ENCODE results near the gene MAPKAPK2.

Gene MAPKAPK2

DNA sequence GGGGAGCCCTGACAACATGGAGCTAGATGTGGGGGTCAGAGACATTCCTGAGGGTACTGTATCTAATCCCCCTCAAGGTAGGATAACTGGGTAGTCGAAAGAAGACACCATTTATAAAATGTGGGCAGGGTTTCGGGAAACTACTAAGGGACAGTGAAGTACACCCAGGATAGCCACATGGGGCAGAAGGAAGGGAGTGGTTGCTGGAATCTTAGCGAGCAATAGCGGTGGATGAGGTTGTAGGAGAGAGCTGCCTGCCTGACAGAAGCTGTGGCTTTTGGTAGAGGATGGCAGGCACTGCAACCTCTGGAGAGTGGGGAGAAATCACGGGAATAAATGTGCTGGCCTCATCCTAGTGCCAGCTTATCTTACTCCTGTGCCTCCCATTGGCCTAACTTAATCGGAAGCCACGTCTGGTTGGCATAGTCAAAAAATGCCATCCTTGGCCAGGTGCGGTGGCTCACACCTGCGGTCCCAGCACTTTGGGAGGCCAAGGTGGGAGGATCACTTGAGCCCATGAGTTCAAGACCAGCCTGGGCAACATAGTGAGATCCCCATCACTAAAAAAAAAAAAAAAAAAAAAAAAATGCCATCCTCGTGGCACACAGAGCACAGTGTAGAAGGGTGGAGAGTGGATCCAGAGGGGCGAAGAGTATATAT, 23.4 kb upstream of the MAPKAPK2 start:
- no peak for DNase-seq

DNA sequence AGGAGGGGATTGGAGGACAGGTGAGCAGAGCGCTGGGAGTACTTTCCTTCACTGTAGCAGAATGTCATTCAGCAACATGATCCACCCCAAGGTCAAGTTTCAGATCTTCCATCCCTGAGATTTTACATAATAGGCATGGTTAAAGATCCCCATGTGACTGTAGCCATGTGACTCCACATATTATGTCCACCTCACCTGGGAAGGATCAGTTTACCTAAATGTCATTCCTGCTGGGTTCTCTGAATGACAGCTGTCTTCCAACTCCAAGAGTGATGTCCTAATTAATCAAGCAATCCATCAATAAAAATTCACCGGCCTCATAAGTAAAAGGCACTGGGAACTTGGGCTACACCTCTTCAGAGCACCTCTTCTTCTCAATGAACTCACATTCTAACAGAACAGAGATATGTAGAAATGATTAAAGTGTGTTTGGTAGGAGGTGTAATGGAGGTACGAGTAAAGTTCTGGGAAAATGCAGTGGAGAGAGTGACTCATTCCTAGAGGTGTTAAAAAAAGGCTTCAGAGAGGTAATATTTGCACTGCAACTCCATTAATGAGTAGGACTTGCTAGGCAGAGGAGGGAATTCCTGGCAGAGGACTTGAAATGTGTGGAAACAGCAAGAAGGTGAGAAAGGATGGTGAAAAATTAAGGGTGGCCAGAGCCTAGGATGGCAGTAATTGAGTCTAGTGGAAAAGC, 22.2 kb upstream of the MAPKAPK2 start:
- no peak for DNase-seq

DNA sequence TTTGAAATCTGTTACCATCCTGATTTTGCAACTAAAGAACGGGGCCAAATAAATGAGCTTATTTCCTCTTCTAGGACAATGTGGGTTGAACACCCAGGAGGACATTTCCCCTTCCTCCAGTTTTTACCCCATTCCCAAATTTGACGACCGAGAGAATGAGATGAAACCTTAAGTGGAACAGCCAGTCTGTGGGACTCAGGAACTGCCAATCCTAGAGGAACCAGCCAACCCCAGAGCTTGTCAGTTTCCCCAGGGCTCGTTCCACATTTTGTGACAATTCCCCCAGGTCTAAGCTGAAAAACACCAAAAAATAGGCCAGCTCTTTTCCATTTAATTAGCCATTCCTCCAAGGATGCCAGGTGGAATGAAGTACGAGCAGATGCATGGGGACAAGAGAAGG, 21.3 kb upstream of the MAPKAPK2 start:
- DNase-seq = no peak

DNA sequence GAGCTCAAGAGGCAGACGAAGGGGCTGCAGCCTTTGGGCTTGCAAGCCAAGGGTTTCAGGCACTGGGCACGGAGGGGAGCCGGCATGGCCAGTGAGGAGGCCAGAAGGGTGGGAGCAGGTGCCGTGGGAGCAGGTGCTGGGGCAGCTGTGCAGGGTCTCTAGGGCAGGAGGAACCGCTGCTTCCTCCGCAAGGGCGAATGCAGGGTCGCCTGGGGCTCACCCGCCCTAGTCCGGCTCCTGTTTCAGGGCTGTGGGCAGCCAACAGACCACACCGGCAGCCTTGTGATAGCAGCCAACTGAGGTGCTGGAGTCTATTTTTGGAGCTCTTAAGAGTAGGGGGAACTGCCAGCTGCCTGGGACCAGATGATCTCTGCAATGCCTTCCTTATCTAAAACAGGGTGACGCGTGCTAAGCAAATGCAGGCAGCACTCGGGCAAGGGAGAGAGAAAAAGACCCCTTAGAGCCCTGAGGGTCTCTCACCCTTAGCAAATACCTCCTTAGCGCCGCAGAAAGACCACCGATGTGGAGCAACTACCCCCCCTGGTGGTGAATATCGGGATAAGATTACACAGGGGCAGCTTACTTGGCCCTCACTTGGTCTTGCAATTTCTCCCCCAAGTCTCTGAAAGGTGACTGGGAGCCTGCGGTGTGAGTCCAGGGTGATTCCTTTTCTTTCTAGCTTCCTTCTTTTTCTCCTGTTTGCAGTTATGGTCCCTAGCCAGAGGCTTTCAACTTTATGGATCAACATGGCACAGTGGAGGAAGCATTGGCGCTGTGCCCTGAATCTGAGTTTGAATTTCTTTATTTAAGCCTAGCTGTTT, 20.7 kb upstream of the MAPKAPK2 start:
- peak; percentile 35 for DNase-seq

DNA sequence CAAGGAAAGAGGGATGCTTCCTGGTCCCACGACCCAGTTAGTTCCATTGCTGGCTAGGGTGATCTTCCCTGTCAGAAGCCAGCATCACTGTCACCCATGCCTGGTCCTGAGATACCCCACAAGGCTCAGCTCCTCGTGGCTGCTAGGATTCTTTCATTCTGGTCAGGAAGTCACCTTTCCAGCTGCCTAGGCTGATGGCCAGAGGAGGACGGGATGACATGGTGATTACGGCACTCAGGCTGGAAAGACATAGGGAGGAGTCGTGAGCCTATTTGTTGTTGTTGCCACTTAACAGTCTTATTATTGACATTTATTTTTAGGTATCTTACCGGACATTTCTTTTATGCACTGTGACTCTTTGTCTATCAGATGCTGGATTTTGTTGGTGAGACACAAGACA, 20.0 kb upstream of the MAPKAPK2 start:
- no peak for DNase-seq

DNA sequence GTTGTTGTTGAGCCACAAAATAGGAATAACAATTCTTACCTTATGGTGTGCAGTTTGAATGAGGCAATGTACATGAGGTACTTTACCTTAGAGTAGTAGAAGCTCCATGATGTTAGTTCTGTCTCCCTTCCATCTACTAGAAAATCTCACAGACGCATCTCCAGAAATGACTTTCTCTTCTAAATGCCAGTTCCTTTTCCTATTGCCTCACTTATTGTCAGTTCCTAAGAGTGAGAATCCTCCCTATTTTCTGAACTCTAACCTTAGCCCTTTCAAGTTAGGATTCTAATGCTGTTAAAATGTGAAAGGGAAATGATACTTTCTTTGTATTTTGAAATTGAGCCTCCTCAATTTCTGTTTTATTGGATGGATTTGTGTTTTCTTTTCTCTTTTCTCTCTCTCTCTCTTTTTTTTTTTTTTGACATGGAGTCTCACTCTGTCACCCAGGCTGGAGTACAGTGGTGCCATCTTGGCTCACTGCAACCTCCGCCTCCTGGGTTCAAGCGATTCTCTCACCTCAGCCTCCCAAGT, 18.6 kb upstream of the MAPKAPK2 start:
- no peak for DNase-seq

DNA sequence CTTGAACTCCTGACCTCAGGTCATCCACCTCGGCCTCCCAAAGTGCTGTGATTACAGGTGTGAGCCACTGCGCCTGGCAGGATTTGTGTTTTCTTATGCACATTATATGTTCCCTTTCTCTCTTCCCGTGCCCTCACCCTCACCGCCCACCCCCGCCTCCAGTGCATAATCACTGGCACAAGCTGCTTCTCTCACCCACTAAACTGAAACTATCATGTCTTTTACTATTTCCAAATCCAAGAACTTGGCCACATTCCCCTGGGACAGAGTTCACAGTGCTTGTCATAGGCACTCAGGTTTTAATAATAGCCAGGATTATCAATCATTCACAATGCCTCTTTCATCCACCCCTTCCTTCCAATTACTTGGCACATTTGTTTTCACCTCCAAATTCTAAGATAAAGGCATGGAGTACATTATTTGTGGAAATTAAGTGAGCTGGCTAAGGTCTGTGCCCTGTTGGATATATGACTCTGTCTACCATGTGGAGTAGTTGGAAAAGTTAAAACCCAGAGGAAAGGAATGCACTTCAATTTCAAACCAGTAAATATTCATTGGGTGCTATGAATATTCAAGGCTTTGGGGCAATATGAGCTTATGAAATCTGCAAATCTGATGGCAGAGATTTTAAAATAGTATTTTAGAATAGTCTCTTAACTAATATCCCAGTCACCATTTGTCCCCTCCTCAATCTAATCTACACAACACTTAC, 17.6 kb upstream of the MAPKAPK2 start:
- DNase-seq = no peak

DNA sequence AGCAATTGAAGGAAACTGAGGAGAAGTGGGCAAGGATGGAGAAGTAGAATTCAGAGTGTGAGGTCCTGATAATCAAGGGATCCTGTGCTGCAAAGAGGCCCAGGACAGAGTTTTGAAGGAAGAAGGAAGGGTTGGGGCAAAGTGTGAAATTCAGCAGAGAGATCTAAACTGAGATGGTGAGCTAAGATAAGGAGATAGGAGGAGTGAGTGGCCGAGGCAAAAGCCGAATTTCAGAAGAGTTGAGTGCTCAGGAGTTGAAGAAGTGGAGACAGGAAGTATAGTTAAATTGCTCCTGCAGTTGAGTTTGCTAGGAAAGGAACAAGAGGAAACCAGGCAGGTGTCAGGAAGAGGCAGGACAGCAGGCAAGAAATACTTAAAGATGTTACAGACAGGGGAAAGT, 16.4 kb upstream of the MAPKAPK2 start:
- DNase-seq = no peak

DNA sequence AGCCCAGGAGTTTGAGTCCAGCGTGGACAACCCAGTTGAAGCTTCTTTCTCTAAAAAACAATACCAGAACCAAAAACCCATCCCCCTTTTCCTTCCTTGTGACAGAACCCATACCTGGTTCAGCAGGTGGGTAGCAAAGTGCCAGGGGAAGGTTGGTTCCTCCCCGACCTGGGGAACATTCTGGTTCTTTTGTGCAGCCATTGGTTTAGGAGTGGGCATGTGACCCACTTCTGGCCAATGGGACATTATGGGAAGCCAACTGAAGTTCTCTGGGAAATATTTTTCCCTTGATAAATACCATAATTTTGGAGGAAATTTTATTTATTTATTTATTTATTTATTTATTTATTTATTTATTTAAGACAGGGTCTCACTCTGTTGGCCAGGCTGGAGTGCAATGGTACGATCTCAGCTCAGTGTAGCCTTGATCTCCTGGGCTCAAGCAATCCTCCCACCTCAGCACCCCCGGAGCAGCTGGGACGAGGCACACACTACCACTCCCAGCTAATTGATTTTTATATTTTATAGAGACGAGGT, 15.8 kb upstream of the MAPKAPK2 start:
- DNase-seq = no peak

DNA sequence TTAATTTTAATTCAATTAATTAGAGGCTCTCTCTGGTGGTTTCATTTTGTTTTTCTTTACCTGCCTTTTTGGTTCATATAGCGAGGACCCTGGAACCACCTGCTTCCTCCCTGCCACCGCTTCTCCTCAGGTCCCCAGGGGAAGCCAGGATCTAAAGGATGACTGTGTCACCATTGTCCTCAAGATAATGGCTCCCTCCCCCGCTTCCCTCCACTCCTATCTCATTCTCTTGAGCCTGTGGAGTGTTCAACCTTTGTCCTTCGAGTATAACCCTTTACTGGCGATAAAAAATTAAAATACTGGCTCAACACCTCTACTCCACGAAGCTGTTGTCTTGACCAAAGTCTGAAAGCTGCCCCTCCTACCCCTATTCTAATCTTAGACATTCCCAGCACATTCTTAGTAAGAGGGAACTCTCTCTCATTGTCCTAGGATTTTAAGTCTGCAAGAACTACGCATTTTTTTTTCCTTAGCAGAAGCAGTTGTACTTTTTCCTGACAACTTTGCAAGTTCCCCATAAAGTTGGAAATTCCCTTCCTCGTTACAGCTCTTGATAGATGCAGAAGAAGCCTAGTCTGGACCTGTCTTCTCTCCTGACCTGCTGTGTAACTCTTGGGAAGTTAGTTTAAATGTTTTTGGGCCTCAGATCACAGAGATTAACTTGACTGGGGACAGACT, 12.6 kb upstream of the MAPKAPK2 start:
- DNase-seq = no peak

DNA sequence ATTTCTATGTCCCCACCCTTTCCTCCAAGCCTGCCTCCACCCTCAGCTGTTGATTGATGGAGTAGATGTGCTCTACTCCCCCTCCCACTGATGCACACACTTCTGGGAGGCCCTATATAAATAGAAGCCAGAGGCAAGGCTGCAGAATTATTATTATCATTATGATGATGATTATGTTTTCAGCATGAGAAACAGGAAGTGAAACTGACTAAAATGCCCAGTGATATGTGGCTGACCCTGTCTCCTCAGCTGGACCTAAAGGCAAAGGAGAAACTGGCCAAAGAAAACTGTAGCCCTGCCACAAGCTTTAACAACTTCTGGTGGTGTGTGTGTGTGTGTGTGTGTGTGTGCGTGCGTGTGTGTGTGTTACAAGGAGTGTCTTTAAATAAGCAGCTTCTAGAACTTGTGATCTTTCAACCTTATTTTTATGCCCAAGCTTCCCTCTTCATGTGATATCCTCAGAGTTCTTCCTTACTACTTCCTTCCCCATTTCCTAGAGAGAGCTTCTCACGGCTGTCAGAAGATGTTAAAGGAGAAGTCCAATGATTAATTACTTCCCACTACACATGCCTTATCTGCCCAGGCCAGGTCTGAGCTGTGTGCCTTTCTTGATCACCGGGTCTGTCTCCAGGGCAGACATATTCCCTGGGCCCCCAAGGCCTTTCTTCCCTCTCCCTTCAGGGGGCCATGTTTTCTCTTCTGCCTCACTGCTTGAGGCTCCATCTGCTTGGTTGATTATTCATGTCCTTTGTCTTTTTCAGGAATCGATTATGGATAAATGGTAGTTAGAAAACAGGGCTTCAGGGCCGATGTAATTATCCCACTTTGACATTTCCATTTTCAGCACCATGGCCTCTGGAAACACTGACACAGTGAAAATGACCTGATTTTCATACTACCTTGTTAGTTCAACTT, 11.6 kb upstream of the MAPKAPK2 start:
- no peak for DNase-seq

DNA sequence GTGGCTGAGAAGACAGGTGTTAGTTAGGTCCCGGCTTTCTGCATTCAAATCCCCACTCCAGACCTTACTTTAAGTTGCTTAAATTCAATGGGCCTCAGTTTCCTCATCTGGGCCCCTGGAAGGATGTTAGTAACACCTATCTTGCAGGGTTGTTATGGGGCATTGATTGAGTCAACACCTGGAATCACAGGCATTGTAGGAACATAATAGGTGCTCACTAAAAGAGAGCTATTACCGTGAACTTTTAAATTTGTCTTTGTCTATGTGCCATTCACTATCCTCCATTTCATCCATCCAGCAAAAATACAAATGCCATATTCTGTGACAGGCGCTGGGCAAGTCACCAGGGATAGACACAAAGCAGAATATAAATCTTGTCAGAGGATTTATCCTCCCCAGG, 10.5 kb upstream of the MAPKAPK2 start:
- DNase-seq = no peak

DNA sequence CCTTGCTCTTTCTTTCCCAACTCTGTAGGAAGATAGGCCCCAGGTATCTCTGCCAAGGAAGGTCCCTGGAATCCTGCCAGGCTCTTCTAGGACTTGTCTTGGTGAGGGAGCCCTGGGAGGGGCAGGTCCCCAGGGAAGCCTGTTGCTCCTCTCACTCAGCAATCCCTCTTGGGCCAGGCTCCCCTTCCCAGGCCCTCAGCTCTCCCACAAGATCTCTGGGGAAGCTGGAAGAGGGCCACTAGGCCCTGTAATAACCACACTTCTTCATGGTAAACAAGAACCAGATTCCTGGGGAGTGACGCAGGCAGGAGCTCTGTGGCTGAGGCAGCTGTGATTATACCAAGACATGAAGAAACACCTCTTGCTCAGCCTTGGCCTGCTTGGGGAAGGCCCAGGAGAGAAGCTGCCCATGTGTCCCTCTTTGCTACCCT, 9.9 kb upstream of the MAPKAPK2 start:
- peak; percentile 89 for DNase-seq

DNA sequence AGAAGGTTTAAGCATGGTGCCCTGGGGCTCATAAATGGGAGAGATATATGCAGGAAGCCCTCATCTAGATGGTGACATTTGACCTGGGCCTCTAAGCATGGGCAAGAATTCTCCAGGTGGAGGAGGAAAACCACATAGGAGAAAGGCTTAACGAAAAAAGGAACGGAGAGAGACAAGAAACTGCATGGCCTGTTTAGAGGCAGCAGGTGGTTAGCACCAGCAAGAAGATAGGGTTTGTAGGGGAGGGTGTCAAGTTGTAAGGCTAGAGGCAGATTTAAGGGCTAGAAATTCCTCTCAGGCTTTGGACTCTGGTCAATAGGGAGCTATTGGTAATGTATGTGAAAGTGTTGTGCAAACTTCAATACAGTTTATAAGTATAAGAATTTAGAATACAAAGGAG, 8.2 kb upstream of the MAPKAPK2 start:
- no peak for DNase-seq

DNA sequence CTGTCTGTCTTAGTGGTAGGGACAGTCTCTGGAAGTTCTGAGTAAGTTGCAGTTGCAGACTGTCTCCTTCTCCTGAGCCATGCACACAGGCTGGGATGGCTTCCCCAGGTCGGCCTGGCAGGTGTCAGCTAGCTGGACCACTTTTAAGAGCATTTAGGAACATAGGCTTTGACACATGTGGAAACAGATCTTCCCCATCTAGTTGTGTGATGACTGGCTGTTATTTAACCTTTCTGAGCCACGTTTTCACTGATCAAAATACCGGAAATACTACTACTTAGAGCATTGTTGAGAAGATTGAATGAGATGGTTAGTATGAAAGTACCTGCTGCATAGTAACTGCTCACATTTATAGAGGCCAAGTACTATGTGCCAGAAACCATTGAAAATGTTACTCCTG, 6.2 kb upstream of the MAPKAPK2 start:
- no peak for DNase-seq

DNA sequence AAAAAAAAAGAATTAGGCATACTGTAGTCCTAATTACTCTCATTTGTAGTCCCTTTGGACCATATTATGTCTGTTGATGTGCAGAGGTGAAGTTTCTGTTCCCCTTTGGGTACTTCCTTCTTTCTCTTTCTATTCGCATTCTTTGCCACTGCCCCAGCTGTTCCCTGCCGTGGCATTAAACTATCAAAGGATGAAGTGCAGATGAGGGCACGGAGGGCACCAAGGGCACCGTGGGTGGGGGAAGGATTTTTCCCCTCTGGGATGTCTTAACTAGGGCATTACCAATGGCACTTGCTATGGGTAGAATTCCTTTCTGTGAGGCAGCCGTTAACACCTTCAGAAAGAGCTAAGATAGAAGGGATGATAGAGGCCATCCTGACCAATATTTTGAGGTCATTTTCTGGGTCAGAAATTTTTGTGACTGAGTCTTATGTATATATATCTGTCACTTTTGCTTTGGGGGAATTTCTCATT, 4.9 kb upstream of the MAPKAPK2 start:
- no peak for DNase-seq

DNA sequence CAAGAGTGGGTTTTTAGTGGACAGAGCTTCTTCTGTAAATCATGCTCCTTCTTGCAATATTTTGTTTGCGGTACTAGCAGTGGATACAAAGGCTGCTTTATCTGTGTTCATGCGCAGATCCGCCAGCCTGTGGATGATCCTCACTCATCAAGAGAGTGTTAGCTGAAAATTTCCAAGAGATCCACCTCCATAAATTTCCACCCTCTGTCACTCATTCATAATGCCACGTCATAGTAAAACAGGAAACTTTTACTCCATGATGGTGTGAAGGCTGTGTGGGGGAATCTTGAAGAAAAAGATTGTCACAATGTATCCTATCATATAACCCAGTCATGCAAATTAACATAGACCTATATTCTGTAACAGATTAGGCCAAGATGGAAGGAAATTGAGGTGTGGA, 4.4 kb upstream of the MAPKAPK2 start:
- DNase-seq = no peak

DNA sequence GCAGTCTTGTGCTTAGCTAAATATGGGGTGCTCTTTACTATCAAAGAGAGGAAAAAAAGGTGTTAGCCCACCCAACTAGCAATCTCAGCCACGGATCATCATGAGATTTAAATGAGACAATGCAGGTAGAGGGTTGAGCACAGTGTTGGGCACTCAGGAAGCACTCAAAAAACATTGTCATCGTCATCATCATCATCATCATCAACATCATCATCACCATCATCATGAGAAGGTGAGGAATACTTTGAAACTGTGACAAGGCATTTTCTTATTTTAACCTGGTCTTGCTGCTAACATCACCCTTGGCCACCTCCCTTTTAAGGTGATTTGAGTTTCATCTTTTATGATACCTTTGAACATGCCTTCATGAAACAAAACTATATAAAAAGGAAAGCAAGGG, 3.3 kb upstream of the MAPKAPK2 start:
- no peak for DNase-seq

DNA sequence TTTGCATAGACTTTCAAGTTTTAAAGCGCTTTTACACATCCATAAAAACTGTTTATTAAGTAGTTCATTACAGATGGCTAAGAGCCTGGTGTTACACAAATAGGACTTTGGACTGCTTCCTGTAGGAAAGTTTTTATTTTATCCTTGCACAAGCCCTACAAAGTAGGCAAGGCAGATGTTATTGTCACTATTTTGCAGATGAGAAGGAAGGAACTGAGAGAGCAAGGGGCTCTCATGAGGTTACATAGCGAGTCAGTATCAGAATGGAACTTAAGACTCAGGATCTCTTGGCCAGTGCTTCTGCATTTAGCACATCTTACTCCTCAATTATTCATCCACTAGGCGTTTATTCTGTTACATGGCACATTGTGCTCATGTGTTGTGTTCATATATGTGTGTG, 2.6 kb upstream of the MAPKAPK2 start:
- no peak for DNase-seq

DNA sequence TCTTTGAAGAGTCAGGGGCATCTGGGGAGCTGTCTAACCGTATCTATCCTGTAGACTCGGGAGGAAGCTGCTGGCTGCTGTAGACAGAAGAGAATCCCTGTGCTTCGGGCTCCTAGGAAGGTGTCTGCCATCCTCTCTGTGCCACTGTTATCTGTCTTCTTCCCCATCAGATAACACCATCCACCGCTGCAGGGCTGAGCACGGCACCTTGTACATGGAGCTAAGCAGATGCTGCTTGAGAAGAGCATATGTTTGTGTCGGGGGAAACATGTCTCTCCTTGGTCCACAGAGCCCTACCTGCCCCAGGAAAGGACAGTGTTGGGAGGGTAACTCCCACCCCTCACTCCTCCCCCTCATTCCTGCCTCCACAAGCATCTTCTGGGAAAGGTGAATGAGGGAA, 1.4 kb upstream of the MAPKAPK2 start:
- DNase-seq = no peak

DNA sequence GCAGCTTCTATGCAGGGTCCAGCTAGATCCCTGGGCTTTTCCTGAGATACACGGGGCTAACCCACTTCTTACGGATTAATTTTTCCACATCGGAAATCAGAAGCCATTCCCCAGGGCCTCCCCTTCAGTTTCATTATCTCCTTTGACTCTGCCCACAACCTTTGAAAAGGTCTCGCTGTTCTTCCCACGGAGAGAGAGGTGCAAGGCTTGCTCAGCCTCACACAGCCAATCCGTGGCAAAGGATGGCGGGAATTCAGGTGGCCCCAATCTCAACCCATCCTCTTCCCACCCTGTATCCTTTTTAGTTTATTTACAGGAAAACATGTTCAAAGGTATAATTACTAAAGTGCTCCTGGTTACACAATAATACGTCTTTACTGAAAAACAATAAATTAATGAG, 702 bp upstream of the MAPKAPK2 start:
- no peak for DNase-seq

All from amniotic stem cell (primary cell).